WTC11 (cell line): Measurements from ENCODE around the gene WBP1L.

Source experiments
- ATF3 ChIP-seq: sonication (generic); formaldehyde crosslinking; conservative IDR thresholded peaks from 2 replicates; pipeline ENCODE4 v1.8.1; 2022; ENCODE audit warnings: mild to moderate bottlenecking, missing genetic modification reagents
- CDX4 ChIP-seq: fragments of 250-450 bp; sonication (Bioruptor Pico); IDR thresholded peaks from 2 replicates; pipeline ENCODE4 v1.9.0; 2021; ENCODE audit warnings: moderate library complexity, mild to moderate bottlenecking, inconsistent platforms, borderline replicate concordance
- CTCF ChIP-seq: fragments of 200-600 bp; IDR thresholded peaks from 2 replicates; pipeline ENCODE4 v1.8.0; 2022; ENCODE audit warnings: antibody characterized with exemption
- GABPB1 ChIP-seq: sonication (generic); formaldehyde crosslinking; IDR thresholded peaks from 2 replicates; pipeline ENCODE4 v1.8.1; 2023; ENCODE audit warnings: mild to moderate bottlenecking, missing genetic modification reagents
- JUN ChIP-seq: sonication (generic); formaldehyde crosslinking; IDR thresholded peaks from 2 replicates; pipeline ENCODE4 v1.8.0; 2023; ENCODE audit warnings: mild to moderate bottlenecking, missing genetic modification reagents
- NFYB ChIP-seq: sonication (generic); formaldehyde crosslinking; conservative IDR thresholded peaks from 2 replicates; pipeline ENCODE4 v1.8.0; 2022; ENCODE audit warnings: low read depth, missing genetic modification reagents
- NR2C2 ChIP-seq: sonication (generic); formaldehyde crosslinking; IDR thresholded peaks from 2 replicates; pipeline ENCODE4 v1.8.0; 2022; ENCODE audit warnings: mild to moderate bottlenecking, missing genetic modification reagents
- STAT6 ChIP-seq: sonication (generic); formaldehyde crosslinking; conservative IDR thresholded peaks from 2 replicates; pipeline ENCODE4 v1.8.1; 2023; ENCODE audit warnings: mild to moderate bottlenecking, low read depth, missing genetic modification reagents, moderate library complexity
- TCF7 ChIP-seq: sonication (generic); formaldehyde crosslinking; IDR thresholded peaks from 2 replicates; pipeline ENCODE4 v1.8.0; 2022; ENCODE audit warnings: mild to moderate bottlenecking, low read depth, missing genetic modification reagents, moderate library complexity
- USF2 ChIP-seq: sonication (generic); formaldehyde crosslinking; IDR thresholded peaks from 2 replicates; pipeline ENCODE4 v1.8.1; 2023; ENCODE audit warnings: mild to moderate bottlenecking, missing genetic modification reagents, moderate library complexity
- ZNF423 ChIP-seq: fragments of 250-450 bp; sonication (Bioruptor Pico); IDR thresholded peaks from 2 replicates; pipeline ENCODE4 v2.1.2; 2022; ENCODE audit warnings: mild to moderate bottlenecking, moderate library complexity

- TF ChIP-seq ATF3 (no peak), NFYB (no peak), CTCF (no peak), GABPB1 (CRISPR knock-in tag) (no peak), CDX4 (no peak), JUN (no peak), USF2 (no peak), NR2C2 (no peak), TCF7 (no peak), STAT6 (no peak), ZNF423 (CRISPR knock-in tag) (no peak)
Measured at GRCh38 chr10:102779680-102780526, 36.2 kb downstream of the WBP1L start.
